ENCODE data around the gene ABCF2. TPM values are rescaled to one million over a fixed set of nuclear protein-coding genes. Genes with fewer than 3 reads are reported as not detected.

The ABCF2 gene
- polyA plus RNA-seq, 1 donor (not counting 4 experiments of a cell fraction or from before 2014, with no cell fraction given), result 33.3 TPM

DNA sequence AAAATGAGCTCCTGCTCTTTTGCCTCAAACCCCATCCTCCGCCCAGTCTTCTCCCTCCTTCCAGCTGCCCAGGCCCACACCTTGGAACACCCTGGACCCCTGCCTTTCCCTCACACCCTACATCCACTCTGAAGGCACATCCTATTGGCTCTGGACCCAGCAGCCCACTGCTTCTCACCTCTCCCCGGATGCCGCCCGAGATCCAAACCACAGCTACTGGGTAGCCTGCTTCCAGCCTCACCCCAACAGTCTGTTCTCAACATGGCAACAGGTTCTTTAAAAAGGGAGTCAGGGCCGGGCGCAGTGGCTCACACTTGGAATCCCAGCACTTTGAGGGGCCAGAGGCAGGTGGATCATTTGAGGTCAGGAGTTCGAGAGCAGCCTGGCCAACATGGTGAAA is 31.0 kb upstream of the ABCF2 start:
- no peaks in the 10 kb centered on the region for H3K9me1 ChIP-seq (ENCODE audit: control insufficient read depth, extremely low read depth, insufficient read depth, low read length)
- H3K79me2 ChIP-seq (ENCODE audit: control insufficient read depth, insufficient read depth, low read length), result no peaks in the 10 kb centered on the region
- FAIRE-seq (no peak), DNase-seq (ENCODE audit: low read depth, low spot score) (no peak)
- H3K4me1 ChIP-seq (ENCODE audit: control insufficient read depth, extremely low read depth, insufficient read depth, low read length), result no peaks in the 10 kb centered on the region
- peaks cover 67% of the 10 kb centered on the region for H3K27me3 ChIP-seq (ENCODE audit: control insufficient read depth, extremely low read depth, insufficient read depth, low read length)
- dilution Hi-C loops (cut with MboI; ENCODE audit: extremely low pct_ligation_motif_present, low sequenced_read_pairs), result no loop called here
- H3K27ac ChIP-seq (ENCODE audit: control insufficient read depth, insufficient read depth, low read length), result no peak overlapping the region
- no peak overlapping the region for H3K9ac ChIP-seq (ENCODE audit: control insufficient read depth, extremely low read depth, insufficient read depth, low read length)
- H3K9me3 ChIP-seq (ENCODE audit: control insufficient read depth, low read depth, low read length), result no peaks in the 10 kb centered on the region
- H4K20me1 ChIP-seq (ENCODE audit: control insufficient read depth, extremely low read depth, insufficient read depth, low read length), result no peaks in the 10 kb centered on the region
- no peaks in the 10 kb centered on the region for H3K36me3 ChIP-seq (ENCODE audit: control insufficient read depth in 2 of 2, extremely low read depth in 1 of 2, insufficient read depth in 2 of 2, low read length in 2 of 2)
- no peak overlapping the region for H3K4me2 ChIP-seq (ENCODE audit: control insufficient read depth, extremely low read depth, insufficient read depth, low read depth, low read length)
- H3K4me3 ChIP-seq (ENCODE audit: control insufficient read depth in 2 of 3, extremely low read depth in 1 of 3, insufficient read depth in 2 of 3, low read depth in 1 of 3, low read length in 3 of 3), result no peak overlapping the region
- TF ChIP-seq, protein P1, sequence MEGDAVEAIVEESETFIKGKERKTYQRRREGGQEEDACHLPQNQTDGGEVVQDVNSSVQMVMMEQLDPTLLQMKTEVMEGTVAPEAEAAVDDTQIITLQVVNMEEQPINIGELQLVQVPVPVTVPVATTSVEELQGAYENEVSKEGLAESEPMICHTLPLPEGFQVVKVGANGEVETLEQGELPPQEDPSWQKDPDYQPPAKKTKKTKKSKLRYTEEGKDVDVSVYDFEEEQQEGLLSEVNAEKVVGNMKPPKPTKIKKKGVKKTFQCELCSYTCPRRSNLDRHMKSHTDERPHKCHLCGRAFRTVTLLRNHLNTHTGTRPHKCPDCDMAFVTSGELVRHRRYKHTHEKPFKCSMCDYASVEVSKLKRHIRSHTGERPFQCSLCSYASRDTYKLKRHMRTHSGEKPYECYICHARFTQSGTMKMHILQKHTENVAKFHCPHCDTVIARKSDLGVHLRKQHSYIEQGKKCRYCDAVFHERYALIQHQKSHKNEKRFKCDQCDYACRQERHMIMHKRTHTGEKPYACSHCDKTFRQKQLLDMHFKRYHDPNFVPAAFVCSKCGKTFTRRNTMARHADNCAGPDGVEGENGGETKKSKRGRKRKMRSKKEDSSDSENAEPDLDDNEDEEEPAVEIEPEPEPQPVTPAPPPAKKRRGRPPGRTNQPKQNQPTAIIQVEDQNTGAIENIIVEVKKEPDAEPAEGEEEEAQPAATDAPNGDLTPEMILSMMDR (optimal IDR thresholded peaks at IDR 0.05 in 1 of 3, IDR thresholded peaks at IDR 0.05 in 1 of 3, conservative IDR thresholded peaks at IDR 0.05 in 1 of 3; ENCODE audit: extremely low read depth in 1 of 3, insufficient read depth in 2 of 3, low read length in 3 of 3), result no peak
- TF ChIP-seq EZH2 (IDR thresholded peaks at IDR 0.05; ENCODE audit: low read length), result no peak
- H2AFZ ChIP-seq (ENCODE audit: control insufficient read depth, low read length), result no peak overlapping the region

DNA sequence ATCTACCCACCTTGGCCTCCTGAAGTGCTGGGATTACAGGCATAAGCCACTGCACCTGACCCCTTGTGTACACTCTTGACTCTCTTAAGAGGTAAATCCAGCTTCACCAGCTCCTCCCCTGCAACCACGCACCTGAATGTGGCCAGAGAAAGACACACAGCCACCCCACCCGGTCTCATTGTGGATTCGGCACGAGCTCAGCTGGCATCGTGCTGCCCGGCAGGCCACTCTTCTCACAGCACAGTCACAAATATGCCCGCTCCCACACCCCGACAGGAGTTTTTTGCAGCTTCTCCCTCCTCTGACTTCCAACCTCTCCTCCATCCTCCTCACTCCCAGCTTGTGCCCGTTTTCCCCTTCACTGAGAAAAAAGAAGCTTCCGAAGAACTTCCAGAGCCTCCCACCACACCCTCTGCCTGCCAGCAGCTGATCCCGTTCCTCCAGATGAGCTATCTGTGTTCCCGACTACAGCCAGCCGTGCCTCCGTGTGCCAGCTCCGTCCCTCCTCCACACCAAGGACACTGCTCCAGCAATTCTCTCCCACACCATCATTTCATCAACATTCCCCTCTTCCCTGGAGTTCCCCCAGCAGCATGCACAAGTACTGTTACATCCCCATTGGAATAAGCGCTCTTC is 29.5 kb upstream of the ABCF2 start:
- Histone ChIP-seq H3K4me3 (ENCODE audit: control insufficient read depth in 2 of 3, extremely low read depth in 1 of 3, insufficient read depth in 2 of 3, low read depth in 1 of 3, low read length in 3 of 3) (no peak overlapping the region), H3K27ac (ENCODE audit: control insufficient read depth, insufficient read depth, low read length) (no peak overlapping the region), H3K36me3 (ENCODE audit: control insufficient read depth in 2 of 2, extremely low read depth in 1 of 2, insufficient read depth in 2 of 2, low read length in 2 of 2) (no peaks in the 10 kb centered on the region), H3K4me2 (ENCODE audit: control insufficient read depth, extremely low read depth, insufficient read depth, low read depth, low read length) (no peak overlapping the region), H3K79me2 (ENCODE audit: control insufficient read depth, insufficient read depth, low read length) (no peaks in the 10 kb centered on the region), H3K9ac (ENCODE audit: control insufficient read depth, extremely low read depth, insufficient read depth, low read length) (no peak overlapping the region), H3K4me1 (ENCODE audit: control insufficient read depth, extremely low read depth, insufficient read depth, low read length) (peaks cover under 1% of the 10 kb centered on the region), H3K9me3 (ENCODE audit: control insufficient read depth, low read depth, low read length) (no peaks in the 10 kb centered on the region), H3K27me3 (ENCODE audit: control insufficient read depth, extremely low read depth, insufficient read depth, low read length) (peaks cover 55% of the 10 kb centered on the region), H4K20me1 (ENCODE audit: control insufficient read depth, extremely low read depth, insufficient read depth, low read length) (no peaks in the 10 kb centered on the region), H2AFZ (ENCODE audit: control insufficient read depth, low read length) (no peak overlapping the region), H3K9me1 (ENCODE audit: control insufficient read depth, extremely low read depth, insufficient read depth, low read length) (no peaks in the 10 kb centered on the region)
- dilution Hi-C loops (cut with MboI; ENCODE audit: extremely low pct_ligation_motif_present, low sequenced_read_pairs), result no loop called here
- TF ChIP-seq, protein P1 (optimal IDR thresholded peaks at IDR 0.05 in 1 of 3, IDR thresholded peaks at IDR 0.05 in 1 of 3, conservative IDR thresholded peaks at IDR 0.05 in 1 of 3; ENCODE audit: extremely low read depth in 1 of 3, insufficient read depth in 2 of 3, low read length in 3 of 3), result no peak
- TF ChIP-seq EZH2 (IDR thresholded peaks at IDR 0.05; ENCODE audit: low read length), result no peak
- DNase-seq (ENCODE audit: low read depth, low spot score) (no peak), FAIRE-seq (no peak)

All from keratinocyte (primary cell).